Calu3 (cell line): ENCODE measurements around the gene FCSK. TPM values are rescaled to one million over a fixed set of nuclear protein-coding genes. Genes with fewer than 3 reads are reported as not detected.

Experiments
- BruUV-seq: library from RNA; stranded (reverse); fragments of 400-500 nt; replicated peaks from 2 replicates; lab custom pipeline; 2021; lab: Mats Ljungman, UMichigan
- CTCF ChIA-PET: fragments of 300-600 bp; sonication (Branson Sonifier 250); formaldehyde crosslinking; loops from one replicate; lab custom pipeline; 2022; ENCODE audit warnings: antibody characterized with exemption; lab: Charles Lee
- DNase-seq: peaks from one replicate; pipeline ENCODE4 v3.0.0; 2022
- H3K27ac Mint-ChIP-seq: one replicate; pipeline ENCODE4 v1.8.0; 2022; ENCODE audit warnings: mixed read lengths; ENCODE audit not compliant: unreplicated experiment
- H3K27me3 Mint-ChIP-seq: one replicate; pipeline ENCODE4 v1.8.0; 2022; ENCODE audit warnings: mixed read lengths; ENCODE audit not compliant: unreplicated experiment
- H3K36me3 Mint-ChIP-seq: one replicate; pipeline ENCODE4 v1.8.0; 2022; ENCODE audit warnings: mild to moderate bottlenecking, moderate library complexity, mixed read lengths; ENCODE audit not compliant: insufficient read depth, unreplicated experiment
- H3K4me1 Mint-ChIP-seq: one replicate; pipeline ENCODE4 v1.8.0; 2022; ENCODE audit warnings: mild to moderate bottlenecking, low read depth, mixed read lengths; ENCODE audit not compliant: unreplicated experiment
- H3K4me3 Mint-ChIP-seq: one replicate; pipeline ENCODE4 v1.8.0; 2022; ENCODE audit warnings: mild to moderate bottlenecking, low read depth, moderate library complexity, mixed read lengths; ENCODE audit not compliant: unreplicated experiment
- H3K9me3 Mint-ChIP-seq: one replicate; pipeline ENCODE4 v1.8.0; 2022; ENCODE audit warnings: low read depth, mixed read lengths; ENCODE audit not compliant: unreplicated experiment
- intact Hi-C: fragments of 100-400 bp; cut with micrococcal nuclease; formaldehyde crosslinking; loops from one replicate; pipeline ENCODE4 v1.10.0; 2022; ENCODE audit not compliant: unreplicated experiment
- total RNA-seq: library from RNA; stranded (reverse); gene quantifications from 2 replicates; pipeline ENCODE4 v1.2.3, GENCODE V29; 2022
- TF ChIP-seq, protein P1 (sequence below): fragments of 200-600 bp; IDR thresholded peaks from one replicate; pipeline ENCODE4 v1.8.0; 2022; ENCODE audit warnings: antibody characterized with exemption; ENCODE audit not compliant: unreplicated experiment

The FCSK gene
- total RNA-seq, 1 experiment from 2014 or later = 27.6 TPM

DNA sequence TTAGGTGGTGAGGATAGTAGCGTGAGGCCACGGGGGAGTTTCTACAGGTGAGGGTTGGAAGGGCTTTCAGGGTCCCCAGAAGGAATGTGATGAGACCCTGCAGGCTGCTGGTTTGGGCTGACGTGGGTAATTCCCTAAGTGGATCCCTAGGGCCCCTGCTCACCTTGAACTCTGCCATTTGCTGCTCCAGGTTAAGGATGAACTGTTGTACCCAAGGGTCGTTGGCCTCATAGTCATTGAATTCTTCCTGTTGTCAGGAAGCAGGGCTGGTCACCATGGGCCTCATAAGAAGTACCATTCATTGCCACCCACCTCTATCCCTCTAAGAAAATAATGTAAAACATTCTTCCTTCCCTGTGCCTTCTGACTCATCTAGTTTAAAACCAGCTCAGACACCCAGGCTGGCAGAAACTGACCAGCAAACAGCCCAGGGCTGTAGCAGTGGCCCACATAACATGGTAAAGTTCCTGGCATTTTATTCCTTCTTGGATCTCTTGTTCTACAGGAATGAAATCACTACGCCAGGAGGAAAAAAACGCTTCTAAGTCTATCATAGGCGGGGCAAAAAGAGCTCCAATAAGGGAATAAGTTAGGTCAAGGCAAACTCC is 27.6 kb downstream of the FCSK start:
- H3K9me3 Mint-ChIP-seq = no peaks in the 10 kb centered on the region
- no peak overlapping the region for H3K4me3 Mint-ChIP-seq
- H3K27ac Mint-ChIP-seq = no peak overlapping the region
- BruUV-seq = no TSS peak
- no peak for DNase-seq
- H3K36me3 Mint-ChIP-seq = peaks cover 38% of the 10 kb centered on the region
- H3K4me1 Mint-ChIP-seq = no peaks in the 10 kb centered on the region
- no peaks in the 10 kb centered on the region for H3K27me3 Mint-ChIP-seq
- TF ChIP-seq, protein P1, sequence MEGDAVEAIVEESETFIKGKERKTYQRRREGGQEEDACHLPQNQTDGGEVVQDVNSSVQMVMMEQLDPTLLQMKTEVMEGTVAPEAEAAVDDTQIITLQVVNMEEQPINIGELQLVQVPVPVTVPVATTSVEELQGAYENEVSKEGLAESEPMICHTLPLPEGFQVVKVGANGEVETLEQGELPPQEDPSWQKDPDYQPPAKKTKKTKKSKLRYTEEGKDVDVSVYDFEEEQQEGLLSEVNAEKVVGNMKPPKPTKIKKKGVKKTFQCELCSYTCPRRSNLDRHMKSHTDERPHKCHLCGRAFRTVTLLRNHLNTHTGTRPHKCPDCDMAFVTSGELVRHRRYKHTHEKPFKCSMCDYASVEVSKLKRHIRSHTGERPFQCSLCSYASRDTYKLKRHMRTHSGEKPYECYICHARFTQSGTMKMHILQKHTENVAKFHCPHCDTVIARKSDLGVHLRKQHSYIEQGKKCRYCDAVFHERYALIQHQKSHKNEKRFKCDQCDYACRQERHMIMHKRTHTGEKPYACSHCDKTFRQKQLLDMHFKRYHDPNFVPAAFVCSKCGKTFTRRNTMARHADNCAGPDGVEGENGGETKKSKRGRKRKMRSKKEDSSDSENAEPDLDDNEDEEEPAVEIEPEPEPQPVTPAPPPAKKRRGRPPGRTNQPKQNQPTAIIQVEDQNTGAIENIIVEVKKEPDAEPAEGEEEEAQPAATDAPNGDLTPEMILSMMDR = no peak
- intact Hi-C loops = no loop called here
- CTCF ChIA-PET = no interaction called here

DNA sequence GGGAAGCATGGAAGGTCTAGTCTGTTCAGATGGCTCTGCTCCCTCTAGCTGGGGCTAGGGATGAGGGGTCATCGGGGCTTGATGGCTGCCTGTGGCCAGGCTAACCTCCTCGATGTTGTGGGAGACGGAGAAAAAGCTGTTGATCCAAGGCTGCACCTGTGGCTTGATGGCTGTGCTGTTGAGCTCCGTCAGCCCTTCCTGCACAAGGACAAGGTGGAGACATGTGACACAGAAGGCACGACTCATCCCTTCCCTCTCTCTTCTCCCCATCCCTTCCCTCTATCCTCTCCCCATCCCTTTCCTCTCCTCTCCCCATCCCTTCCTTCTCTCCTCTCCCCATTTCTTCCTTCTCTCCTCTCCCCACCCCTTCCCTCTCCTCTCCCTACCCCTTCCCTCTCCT is 28.2 kb downstream of the FCSK start:
- intact Hi-C loops = no loop called here
- CTCF ChIA-PET = no interaction called here
- TF ChIP-seq, protein P1 = no peak
- Mint-ChIP-seq H3K9me3 (no peaks in the 10 kb centered on the region), H3K4me3 (no peak overlapping the region), H3K4me1 (no peaks in the 10 kb centered on the region), H3K27ac (no peak overlapping the region), H3K36me3 (peaks cover 35% of the 10 kb centered on the region), H3K27me3 (no peaks in the 10 kb centered on the region)
- no peak for DNase-seq
- BruUV-seq = no TSS peak

DNA sequence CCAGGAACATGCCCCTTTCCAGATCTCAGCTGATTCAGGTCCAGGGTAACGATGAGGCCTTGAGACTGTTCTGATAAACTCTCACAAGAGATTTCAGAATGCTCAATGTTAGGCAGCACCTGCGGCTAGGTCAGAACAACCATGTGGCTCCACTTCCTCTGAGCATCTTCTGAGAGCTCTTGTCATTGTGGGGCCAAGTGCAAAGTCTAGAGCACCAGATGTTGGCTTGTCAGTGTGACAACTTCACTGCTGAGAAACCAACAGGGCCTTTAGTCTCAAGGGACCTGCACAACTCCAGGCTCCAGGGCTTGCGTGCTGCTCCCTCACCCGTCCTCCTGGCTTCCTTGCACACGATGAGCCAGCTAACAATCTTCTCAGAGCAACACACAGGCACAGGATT is 29.0 kb downstream of the FCSK start:
- CTCF ChIA-PET = no interaction called here
- no peak for DNase-seq
- Mint-ChIP-seq H3K9me3 (no peaks in the 10 kb centered on the region), H3K27me3 (no peaks in the 10 kb centered on the region), H3K27ac (no peak overlapping the region), H3K36me3 (peaks cover 34% of the 10 kb centered on the region), H3K4me1 (no peaks in the 10 kb centered on the region), H3K4me3 (no peak overlapping the region)
- BruUV-seq = no TSS peak
- intact Hi-C loops = no loop called here
- TF ChIP-seq, protein P1 = no peak

DNA sequence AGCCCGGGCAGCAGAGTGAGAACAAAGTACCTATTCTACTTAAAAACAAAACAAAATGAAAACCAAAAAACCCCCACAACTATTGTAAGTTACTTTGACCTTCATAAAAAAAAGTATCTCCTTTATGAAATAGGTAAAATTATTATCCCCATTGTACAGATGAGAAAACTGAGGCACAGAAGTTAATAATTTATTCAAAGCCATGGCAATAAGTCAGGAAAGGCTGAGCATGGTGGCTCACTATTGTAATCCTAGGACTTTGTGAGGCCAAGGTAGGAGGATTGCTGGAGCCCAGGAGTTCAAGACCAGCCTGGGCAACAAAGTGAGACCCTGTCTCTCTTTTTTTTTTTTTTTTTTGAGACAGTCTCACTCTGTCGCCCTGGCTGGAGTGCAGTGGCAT is 30.5 kb downstream of the FCSK start:
- no peak overlapping the region for H3K4me3 Mint-ChIP-seq
- H3K9me3 Mint-ChIP-seq = no peaks in the 10 kb centered on the region
- H3K27me3 Mint-ChIP-seq = no peaks in the 10 kb centered on the region
- H3K36me3 Mint-ChIP-seq = peaks cover 43% of the 10 kb centered on the region
- no TSS peak for BruUV-seq
- no peak for DNase-seq
- TF ChIP-seq, protein P1 = no peak
- CTCF ChIA-PET = interaction anchor here (0.7 kb wide), 1 partner anchor 111 kb away, joined by 4 read pairs; no protein-coding TSS in a partner anchor
- H3K27ac Mint-ChIP-seq = no peak overlapping the region
- H3K4me1 Mint-ChIP-seq = no peaks in the 10 kb centered on the region
- intact Hi-C loops = no loop called here
